Lung (tissue), 12 donors: ENCODE measurements around the gene PDE9A. TPM values are rescaled to one million over a fixed set of nuclear protein-coding genes. Genes with fewer than 3 reads are reported as not detected.

Experiments used
- ATAC-seq: fragments of 200-7000 bp; cut with Tn5 transposase; one replicate; pipeline ENCODE4 v1.9.1; 2020; ENCODE audit warnings: moderate number of reproducible peaks; ENCODE audit not compliant: insufficient read depth, low FRiP score
- DNase-seq, 3 donors: peaks; one replicate each; pipeline ENCODE4 v3.0.0-alpha.2; 2013 to 2017
- H3K27ac ChIP-seq, 2 donors: one replicate each; pipeline ENCODE4 v1.5.1; 2013; ENCODE audit warnings: mild to moderate bottlenecking in 2 of 2, moderate library complexity in 2 of 2, control low read depth in 1 of 2, inconsistent platforms in 1 of 2, low read depth in 1 of 2, low read length in 1 of 2
- H3K27me3 ChIP-seq, 3 donors: one replicate each; pipeline ENCODE4 v1.5.1; 2013; ENCODE audit warnings: low read length in 2 of 3; ENCODE audit not compliant: control insufficient read depth in 3 of 3, insufficient read depth in 3 of 3
- H3K36me3 ChIP-seq, 4 donors: one replicate each; pipeline ENCODE4 v1.5.1; 2013; ENCODE audit warnings: low read length in 4 of 4, mild to moderate bottlenecking in 1 of 4, moderate library complexity in 1 of 4; ENCODE audit not compliant: control insufficient read depth in 4 of 4, insufficient read depth in 4 of 4
- H3K4me1 ChIP-seq, 5 donors: one replicate each; pipeline ENCODE4 v1.5.1; 2013; ENCODE audit warnings: low read length in 5 of 5, mild to moderate bottlenecking in 2 of 5, moderate library complexity in 1 of 5; ENCODE audit not compliant: control insufficient read depth in 5 of 5, insufficient read depth in 5 of 5
- H3K4me3 ChIP-seq: one replicate; pipeline ENCODE4 v1.5.1; 2013; ENCODE audit warnings: mild to moderate bottlenecking, control low read depth, moderate library complexity
- H3K9ac ChIP-seq, 2 donors: one replicate each; pipeline ENCODE4 v1.5.1; 2013; ENCODE audit warnings: low read length in 2 of 2, control low read depth in 1 of 2; ENCODE audit not compliant: insufficient read depth in 1 of 2
- H3K9me3 ChIP-seq, 4 donors: one replicate each; pipeline ENCODE4 v1.5.1; 2013; ENCODE audit warnings: low read length in 3 of 4, mild to moderate bottlenecking in 1 of 4, moderate library complexity in 1 of 4; ENCODE audit not compliant: control insufficient read depth in 4 of 4, insufficient read depth in 3 of 4
- WGBS, 2 donors: extraction: QIAGEN DNeasy Blood & Tissue Kit; methylation state at CpG; one replicate each; pipeline ENCODE4 v1.1.7; 2013; 5-methylcytosine and 5-hydroxymethylcytosine counted together
- polyA plus RNA-seq, 2 donors: library from polyadenylated mRNA; stranded (reverse); fragments of 200-250 nt; gene quantifications; one replicate each; pipeline ENCODE4 v1.2.1, GENCODE V29; 2013
- total RNA-seq, 2 donors: library from RNA; depleted of rRNA in 1 of 2; stranded (reverse); fragments of >200 nt in 1 of 2; gene quantifications; one replicate each; pipeline ENCODE4 v1.2.1, GENCODE V29; 2014 to 2021
- TF ChIP-seq, protein P1 (sequence below): IDR thresholded peaks from 2 replicates; pipeline ENCODE4 v1.5.1; 2012; ENCODE audit warnings: mild to moderate bottlenecking; ENCODE audit errors: control extremely low read depth, extremely low read depth
- donor health status: control.
- donor health status: control.
- donor health status: Bipolar disorder and iron deficiency.
- donor health status: healthy.
- donor health status: DM: yes; HTN: yes; CAD: no.

The PDE9A gene
- total and polyA plus RNA-seq, 4 donors = 5.3 to 17.0 (median 6.9) TPM

DNA sequence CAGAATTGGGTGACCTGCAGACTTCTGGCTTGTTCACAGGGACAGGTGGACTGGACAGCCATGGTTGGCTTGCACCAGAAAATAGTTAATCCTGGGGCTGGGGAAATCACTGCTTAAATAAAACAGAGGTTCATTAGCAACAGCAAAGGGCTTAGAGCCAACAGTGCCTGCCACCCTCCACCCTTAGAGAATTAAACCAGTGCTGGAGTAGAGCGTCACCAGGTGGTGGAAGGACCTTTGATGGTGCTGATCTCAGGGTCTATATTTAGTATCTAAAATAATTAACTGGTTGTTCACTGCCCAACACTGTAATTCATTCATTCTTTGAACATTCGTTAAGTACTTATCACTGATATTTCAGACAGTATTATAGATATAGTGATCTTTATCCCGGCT, 34.7 kb upstream of the PDE9A start:
- ATAC-seq (no peak), DNase-seq (no peak)
- TF ChIP-seq, protein P1, sequence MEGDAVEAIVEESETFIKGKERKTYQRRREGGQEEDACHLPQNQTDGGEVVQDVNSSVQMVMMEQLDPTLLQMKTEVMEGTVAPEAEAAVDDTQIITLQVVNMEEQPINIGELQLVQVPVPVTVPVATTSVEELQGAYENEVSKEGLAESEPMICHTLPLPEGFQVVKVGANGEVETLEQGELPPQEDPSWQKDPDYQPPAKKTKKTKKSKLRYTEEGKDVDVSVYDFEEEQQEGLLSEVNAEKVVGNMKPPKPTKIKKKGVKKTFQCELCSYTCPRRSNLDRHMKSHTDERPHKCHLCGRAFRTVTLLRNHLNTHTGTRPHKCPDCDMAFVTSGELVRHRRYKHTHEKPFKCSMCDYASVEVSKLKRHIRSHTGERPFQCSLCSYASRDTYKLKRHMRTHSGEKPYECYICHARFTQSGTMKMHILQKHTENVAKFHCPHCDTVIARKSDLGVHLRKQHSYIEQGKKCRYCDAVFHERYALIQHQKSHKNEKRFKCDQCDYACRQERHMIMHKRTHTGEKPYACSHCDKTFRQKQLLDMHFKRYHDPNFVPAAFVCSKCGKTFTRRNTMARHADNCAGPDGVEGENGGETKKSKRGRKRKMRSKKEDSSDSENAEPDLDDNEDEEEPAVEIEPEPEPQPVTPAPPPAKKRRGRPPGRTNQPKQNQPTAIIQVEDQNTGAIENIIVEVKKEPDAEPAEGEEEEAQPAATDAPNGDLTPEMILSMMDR = no peak
- no peaks in the 10 kb centered on the region for H3K9me3 ChIP-seq
- no peaks in the 10 kb centered on the region for H3K36me3 ChIP-seq
- WGBS, 2 donors = 70 to 85% methylated on average over 3 of the region's 3 CpGs
- H3K4me3 ChIP-seq = no peak overlapping the region
- peaks cover 0 to 6% (median 0%) of the 10 kb centered on the region in 5 donors for H3K4me1 ChIP-seq
- H3K27ac ChIP-seq = no peak overlapping the region
- no peak overlapping the region for H3K9ac ChIP-seq
- peaks cover 0 to 18% (median 7%) of the 10 kb centered on the region in 3 donors for H3K27me3 ChIP-seq

DNA sequence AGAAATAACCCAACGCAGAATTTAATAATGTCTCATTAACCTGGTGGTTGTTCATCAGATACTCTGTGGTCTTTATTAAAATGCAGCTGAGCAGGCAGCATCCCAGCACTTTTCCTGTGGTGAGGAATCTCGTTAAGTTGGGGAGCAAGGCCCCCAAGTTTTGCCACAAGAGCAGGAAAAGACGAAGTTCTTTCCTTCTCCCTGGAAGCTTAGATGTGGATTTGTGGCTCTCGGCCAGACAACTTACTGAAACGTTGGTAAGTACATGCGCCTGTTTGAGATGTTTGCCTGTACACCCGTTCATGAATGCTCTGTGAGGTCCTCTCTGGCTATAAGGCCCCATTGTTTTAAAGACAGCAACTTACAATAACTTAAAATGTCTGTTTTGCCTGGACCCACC, 34.3 kb upstream of the PDE9A start:
- TF ChIP-seq, protein P1 = no peak
- Histone ChIP-seq H3K27ac (no peak overlapping the region), H3K9me3 (no peaks in the 10 kb centered on the region), H3K36me3 (no peaks in the 10 kb centered on the region), H3K4me1 (peaks cover 0 to 6% (median 0%) of the 10 kb centered on the region in 5 donors), H3K27me3 (peaks cover 0 to 18% (median 7%) of the 10 kb centered on the region in 3 donors), H3K4me3 (no peak overlapping the region), H3K9ac (no peak overlapping the region)
- ATAC-seq (no peak), DNase-seq (peak in 1 of 3 donors; percentile 28)
- WGBS, 2 donors = 74 to 76% methylated on average over 7 of the region's 7 CpGs

DNA sequence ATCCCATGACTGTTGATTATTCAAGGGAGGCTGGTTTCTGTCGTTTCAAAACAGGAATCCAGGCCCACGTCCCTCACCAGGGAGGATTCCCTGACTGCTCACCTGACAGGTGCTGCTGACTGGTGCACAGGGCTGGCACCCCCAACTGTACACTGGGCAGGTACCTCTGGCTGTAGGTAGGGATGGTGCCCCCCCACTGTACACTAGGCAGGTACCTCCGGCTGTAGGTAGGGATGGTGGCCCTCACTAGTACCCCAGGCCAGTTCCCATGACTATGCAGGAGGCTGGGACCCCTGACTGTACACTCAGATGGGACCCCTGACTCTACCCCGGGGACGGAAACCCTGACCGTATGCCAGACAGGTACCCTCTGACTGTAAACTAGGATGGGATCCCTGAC, 33.6 kb upstream of the PDE9A start:
- no peak for DNase-seq
- Histone ChIP-seq H3K4me1 (peaks cover 0 to 6% (median 0%) of the 10 kb centered on the region in 5 donors), H3K4me3 (no peak overlapping the region), H3K9ac (no peak overlapping the region), H3K36me3 (no peaks in the 10 kb centered on the region), H3K27ac (no peak overlapping the region), H3K9me3 (no peaks in the 10 kb centered on the region), H3K27me3 (peaks cover 0 to 18% (median 7%) of the 10 kb centered on the region in 3 donors)
- TF ChIP-seq, protein P1 = no peak
- WGBS, 2 donors = 89 to 93% methylated on average over 6 of the region's 6 CpGs
- no peak for ATAC-seq
